PC-3 (cell line): ENCODE results near the gene PLAAT3.

ENCODE experiments used
- EZH2 ChIP-seq: fragments of 300-600 bp; sonication (generic); IDR thresholded peaks from one replicate; pipeline ENCODE4 v1.6.1; 2017; ENCODE audit warnings: antibody characterized with exemption, mild to moderate bottlenecking, low read length; ENCODE audit not compliant: unreplicated experiment
- EZH2phosphoT487 ChIP-seq: fragments of 300-600 bp; sonication (generic); IDR thresholded peaks from 2 replicates; pipeline ENCODE4 v1.6.1; 2018; ENCODE audit warnings: mild to moderate bottlenecking, antibody characterized with exemption, low read length, borderline replicate concordance
- TF ChIP-seq, protein P1 (sequence below): fragments of 300-600 bp; sonication (generic); conservative IDR thresholded peaks from 2 replicates; pipeline ENCODE4 v1.5.1; 2017; ENCODE audit warnings: antibody characterized with exemption, low read depth, mild to moderate bottlenecking, low read length

DNA sequence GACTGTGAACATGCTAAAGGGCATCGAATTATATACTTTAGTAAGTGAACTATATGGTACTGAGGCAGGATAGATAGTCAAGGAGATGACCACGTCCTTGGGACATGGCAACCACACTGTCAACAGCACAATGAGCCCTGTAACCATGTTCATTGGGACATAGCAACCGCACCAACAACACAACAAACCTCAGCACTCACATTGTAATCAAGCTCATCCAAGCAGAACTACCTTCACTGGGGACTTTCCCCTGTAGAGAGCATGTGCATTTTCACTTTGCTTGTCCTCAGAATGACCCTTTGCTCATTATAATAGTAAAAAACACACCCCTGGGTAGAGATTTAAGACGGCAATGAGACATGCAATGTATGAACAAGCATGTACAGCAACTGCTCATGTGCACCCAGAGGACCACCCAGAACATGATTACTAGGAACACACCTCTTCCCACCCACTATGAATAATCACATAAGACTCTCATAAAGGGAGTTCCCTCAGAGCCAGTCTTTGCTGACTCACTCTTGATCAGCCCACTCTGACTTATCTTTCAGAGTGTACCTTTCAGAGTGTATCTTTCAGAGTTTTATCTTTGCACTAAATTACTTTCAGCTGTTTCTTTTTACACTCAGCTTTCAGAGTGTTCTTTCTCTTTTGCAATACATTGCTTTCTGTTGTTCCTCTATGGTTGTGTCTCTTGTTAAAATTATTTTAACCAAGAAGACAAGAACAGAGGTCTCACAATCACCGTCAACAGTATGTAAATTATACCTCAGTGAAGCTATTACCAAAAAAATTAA, 47.0 kb downstream of the PLAAT3 start:
- no peak for TF ChIP-seq EZH2
- TF ChIP-seq, protein P1, sequence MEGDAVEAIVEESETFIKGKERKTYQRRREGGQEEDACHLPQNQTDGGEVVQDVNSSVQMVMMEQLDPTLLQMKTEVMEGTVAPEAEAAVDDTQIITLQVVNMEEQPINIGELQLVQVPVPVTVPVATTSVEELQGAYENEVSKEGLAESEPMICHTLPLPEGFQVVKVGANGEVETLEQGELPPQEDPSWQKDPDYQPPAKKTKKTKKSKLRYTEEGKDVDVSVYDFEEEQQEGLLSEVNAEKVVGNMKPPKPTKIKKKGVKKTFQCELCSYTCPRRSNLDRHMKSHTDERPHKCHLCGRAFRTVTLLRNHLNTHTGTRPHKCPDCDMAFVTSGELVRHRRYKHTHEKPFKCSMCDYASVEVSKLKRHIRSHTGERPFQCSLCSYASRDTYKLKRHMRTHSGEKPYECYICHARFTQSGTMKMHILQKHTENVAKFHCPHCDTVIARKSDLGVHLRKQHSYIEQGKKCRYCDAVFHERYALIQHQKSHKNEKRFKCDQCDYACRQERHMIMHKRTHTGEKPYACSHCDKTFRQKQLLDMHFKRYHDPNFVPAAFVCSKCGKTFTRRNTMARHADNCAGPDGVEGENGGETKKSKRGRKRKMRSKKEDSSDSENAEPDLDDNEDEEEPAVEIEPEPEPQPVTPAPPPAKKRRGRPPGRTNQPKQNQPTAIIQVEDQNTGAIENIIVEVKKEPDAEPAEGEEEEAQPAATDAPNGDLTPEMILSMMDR: no peak
- no peak for TF ChIP-seq EZH2phosphoT487
